Measurements from ENCODE around the gene INTS12.

Gene INTS12

GRCh38 chr4:105683038-105683437, 25.5 kb downstream of the INTS12 start (continued):
- TF ChIP-seq, protein P1, sequence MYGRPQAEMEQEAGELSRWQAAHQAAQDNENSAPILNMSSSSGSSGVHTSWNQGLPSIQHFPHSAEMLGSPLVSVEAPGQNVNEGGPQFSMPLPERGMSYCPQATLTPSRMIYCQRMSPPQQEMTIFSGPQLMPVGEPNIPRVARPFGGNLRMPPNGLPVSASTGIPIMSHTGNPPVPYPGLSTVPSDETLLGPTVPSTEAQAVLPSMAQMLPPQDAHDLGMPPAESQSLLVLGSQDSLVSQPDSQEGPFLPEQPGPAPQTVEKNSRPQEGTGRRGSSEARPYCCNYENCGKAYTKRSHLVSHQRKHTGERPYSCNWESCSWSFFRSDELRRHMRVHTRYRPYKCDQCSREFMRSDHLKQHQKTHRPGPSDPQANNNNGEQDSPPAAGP (tag by site-specific recombination; IDR thresholded peaks at IDR 0.05), result no peak
- TF ChIP-seq ZNF830 (tag by site-specific recombination; IDR thresholded peaks at IDR 0.05; ENCODE audit: low read depth) (no peak), ZNF645 (tag by site-specific recombination; IDR thresholded peaks at IDR 0.05) (no peak), GLI4 (tag by site-specific recombination; IDR thresholded peaks at IDR 0.05) (no peak), ZNF324 (tag by site-specific recombination; IDR thresholded peaks at IDR 0.05) (no peak), ZNF416 (tag by site-specific recombination; IDR thresholded peaks at IDR 0.05) (no peak), HOXD13 (CRISPR knock-in tag; IDR thresholded peaks at IDR 0.05; ENCODE audit: borderline replicate concordance) (no peak), ZNF280D (tag by site-specific recombination; IDR thresholded peaks at IDR 0.05) (no peak), ZFHX2 (tag by site-specific recombination; conservative IDR thresholded peaks at IDR 0.05) (no peak), ZNF747 (tag by site-specific recombination; IDR thresholded peaks at IDR 0.05) (no peak)
- TF ChIP-seq, protein P2, sequence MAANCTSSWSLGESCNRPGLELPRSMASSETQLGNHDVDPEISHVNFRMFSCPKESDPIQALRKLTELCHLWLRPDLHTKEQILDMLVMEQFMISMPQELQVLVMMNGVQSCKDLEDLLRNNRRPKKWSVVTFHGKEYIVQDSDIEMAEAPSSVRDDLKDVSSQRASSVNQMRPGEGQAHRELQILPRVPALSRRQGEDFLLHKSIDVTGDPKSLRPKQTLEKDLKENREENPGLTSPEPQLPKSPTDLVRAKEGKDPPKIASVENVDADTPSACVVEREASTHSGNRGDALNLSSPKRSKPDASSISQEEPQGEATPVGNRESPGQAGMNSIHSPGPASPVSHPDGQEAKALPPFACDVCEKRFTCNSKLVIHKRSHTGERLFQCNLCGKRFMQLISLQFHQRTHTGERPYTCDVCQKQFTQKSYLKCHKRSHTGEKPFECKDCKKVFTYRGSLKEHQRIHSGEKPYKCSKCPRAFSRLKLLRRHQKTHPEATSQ (tag by site-specific recombination; IDR thresholded peaks at IDR 0.05), result no peak
- TF ChIP-seq, protein P3, sequence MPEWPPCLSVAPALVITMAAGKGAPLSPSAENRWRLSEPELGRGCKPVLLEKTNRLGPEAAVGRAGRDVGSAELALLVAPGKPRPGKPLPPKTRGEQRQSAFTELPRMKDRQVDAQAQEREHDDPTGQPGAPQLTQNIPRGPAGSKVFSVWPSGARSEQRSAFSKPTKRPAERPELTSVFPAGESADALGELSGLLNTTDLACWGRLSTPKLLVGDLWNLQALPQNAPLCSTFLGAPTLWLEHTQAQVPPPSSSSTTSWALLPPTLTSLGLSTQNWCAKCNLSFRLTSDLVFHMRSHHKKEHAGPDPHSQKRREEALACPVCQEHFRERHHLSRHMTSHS (tag by site-specific recombination; IDR thresholded peaks at IDR 0.05), result no peak

DNA sequence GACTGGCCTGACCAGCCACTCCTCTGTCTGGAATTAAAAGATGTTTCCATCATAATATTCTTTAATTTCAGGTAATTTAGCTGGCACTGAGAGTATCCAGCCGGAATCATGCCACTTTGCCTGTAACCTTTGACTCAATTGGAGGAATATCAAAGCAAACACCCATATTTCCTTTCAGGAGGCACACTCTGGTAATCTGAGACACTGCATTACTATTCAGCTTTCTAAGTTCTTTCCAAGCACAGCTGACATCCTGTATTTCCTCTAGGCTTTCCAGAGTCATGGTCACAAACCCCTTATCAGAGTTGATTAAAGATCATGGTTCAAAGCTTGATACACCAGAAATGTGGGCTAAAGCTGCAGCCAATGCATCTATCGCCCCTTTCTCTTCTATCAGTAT, 29.3 kb downstream of the INTS12 start:
- TF ChIP-seq BCL6B (tag by site-specific recombination; IDR thresholded peaks at IDR 0.05) (peak; percentile 52; the same call in 1 of the 2 replicates), MZF1 (tag by site-specific recombination; IDR thresholded peaks at IDR 0.05; ENCODE audit: borderline replicate concordance) (no peak)
- POLR2A ChIA-PET, result no interaction called here
- H3K4me1 ChIP-seq (ENCODE audit: control insufficient read depth, insufficient read depth, low read length), result no peaks in the 10 kb centered on the region
- H3K27ac ChIP-seq (ENCODE audit: extremely low read depth, low read depth, low read length), result no peak overlapping the region
- H3K9me3 ChIP-seq (ENCODE audit: control insufficient read depth, insufficient read depth, low read depth, low read length), result no peaks in the 10 kb centered on the region
- H3K36me3 ChIP-seq (ENCODE audit: control insufficient read depth in 2 of 2, insufficient read depth in 1 of 2, low read length in 2 of 2), result peaks cover 0 to 19% of the 10 kb centered on the region in 2 experiments; a peak in 2 of 3 replicates
- H3K4me3 ChIP-seq (ENCODE audit: low read depth, low read length), result no peak overlapping the region
- CTCF ChIA-PET, result no interaction called here

GRCh38 chr4:105677709-105678108, 30.8 kb downstream of the INTS12 start:
- no peaks in the 10 kb centered on the region for H3K4me1 ChIP-seq (ENCODE audit: control insufficient read depth, insufficient read depth, low read length)
- POLR2A ChIA-PET, result no interaction called here
- no peaks in the 10 kb centered on the region for H3K9me3 ChIP-seq (ENCODE audit: control insufficient read depth, insufficient read depth, low read depth, low read length)
- no peak for TF ChIP-seq ZFP3 (tag by site-specific recombination; IDR thresholded peaks at IDR 0.05; ENCODE audit: low read depth)
- TF ChIP-seq ZNF157 (tag by site-specific recombination; IDR thresholded peaks at IDR 0.05), result no peak
- TF ChIP-seq ZNF768 (tag by site-specific recombination; IDR thresholded peaks at IDR 0.05), result no peak
- no peak for TF ChIP-seq ZNF596 (tag by site-specific recombination; IDR thresholded peaks at IDR 0.05)
- TF ChIP-seq, protein P4, sequence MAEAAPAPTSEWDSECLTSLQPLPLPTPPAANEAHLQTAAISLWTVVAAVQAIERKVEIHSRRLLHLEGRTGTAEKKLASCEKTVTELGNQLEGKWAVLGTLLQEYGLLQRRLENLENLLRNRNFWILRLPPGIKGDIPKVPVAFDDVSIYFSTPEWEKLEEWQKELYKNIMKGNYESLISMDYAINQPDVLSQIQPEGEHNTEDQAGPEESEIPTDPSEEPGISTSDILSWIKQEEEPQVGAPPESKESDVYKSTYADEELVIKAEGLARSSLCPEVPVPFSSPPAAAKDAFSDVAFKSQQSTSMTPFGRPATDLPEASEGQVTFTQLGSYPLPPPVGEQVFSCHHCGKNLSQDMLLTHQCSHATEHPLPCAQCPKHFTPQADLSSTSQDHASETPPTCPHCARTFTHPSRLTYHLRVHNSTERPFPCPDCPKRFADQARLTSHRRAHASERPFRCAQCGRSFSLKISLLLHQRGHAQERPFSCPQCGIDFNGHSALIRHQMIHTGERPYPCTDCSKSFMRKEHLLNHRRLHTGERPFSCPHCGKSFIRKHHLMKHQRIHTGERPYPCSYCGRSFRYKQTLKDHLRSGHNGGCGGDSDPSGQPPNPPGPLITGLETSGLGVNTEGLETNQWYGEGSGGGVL (tag by site-specific recombination; IDR thresholded peaks at IDR 0.05), result no peak
- TF ChIP-seq ZNF302 (tag by site-specific recombination; IDR thresholded peaks at IDR 0.05; ENCODE audit: low read depth), result no peak
- no peak for TF ChIP-seq KLF7 (tag by site-specific recombination; IDR thresholded peaks at IDR 0.05; ENCODE audit: borderline replicate concordance)
- no peak for TF ChIP-seq SCRT1 (tag by site-specific recombination; IDR thresholded peaks at IDR 0.05; ENCODE audit: borderline replicate concordance)
- no peak overlapping the region for H3K4me3 ChIP-seq (ENCODE audit: low read depth, low read length)
- CTCF ChIA-PET, result interaction anchor here (0.5 to 0.7 kb wide), 3 partner anchors 10 to 401 kb away, joined by 3 to 4 read pairs (median 3); no protein-coding TSS in a partner anchor
- no peak overlapping the region for H3K27ac ChIP-seq (ENCODE audit: extremely low read depth, low read depth, low read length)
- peaks cover 0 to 8% of the 10 kb centered on the region in 2 experiments; a peak in 1 of 3 replicates for H3K36me3 ChIP-seq (ENCODE audit: control insufficient read depth in 2 of 2, insufficient read depth in 1 of 2, low read length in 2 of 2)

Data from HEK293 (cell line).